B cell (primary cell): Measurements from ENCODE around the gene ZBTB8A.

Source experiments
- CTCF ChIP-seq: fragments of 200-600 bp; IDR thresholded peaks from one replicate; pipeline ENCODE4 v1.8.0; 2022; ENCODE audit warnings: antibody characterized with exemption, mild to moderate bottlenecking
- EZH2 ChIP-seq: IDR thresholded peaks from 2 replicates; pipeline ENCODE4 v1.6.1; 2012; ENCODE audit warnings: borderline replicate concordance, low read depth, mild to moderate bottlenecking, moderate library complexity, low read length; ENCODE audit not compliant: insufficient read depth, poor library complexity, severe bottlenecking

DNA sequence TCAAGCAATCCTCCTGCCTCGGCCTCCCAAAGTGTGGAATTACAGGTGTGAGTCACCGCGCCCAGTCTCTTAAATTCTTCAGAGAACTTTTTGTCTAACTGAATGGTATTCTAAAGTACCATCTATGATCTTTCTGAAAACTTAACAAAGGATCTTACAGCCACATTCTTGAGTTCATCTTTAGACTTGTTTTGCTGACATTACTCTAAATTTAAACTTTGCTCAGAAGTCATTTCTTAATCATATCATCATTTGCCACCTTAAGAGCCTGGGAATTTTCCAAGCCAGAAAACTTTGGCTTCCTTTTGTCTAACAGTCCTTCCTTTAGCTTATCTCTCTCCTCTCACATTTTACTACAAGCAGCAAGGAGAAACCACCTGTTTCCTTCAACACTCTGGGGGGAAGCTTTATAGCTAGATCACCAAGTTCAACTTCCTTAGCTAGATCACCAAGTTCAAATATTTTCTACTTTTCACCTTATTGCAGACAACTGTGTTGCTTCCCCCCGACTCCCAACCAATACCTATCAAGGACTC, 5.4 kb upstream of the ZBTB8A start:
- no peak for TF ChIP-seq CTCF
- no peak for TF ChIP-seq EZH2
